Activated CD4-positive, CD25-positive, alpha-beta regulatory T cell treated with anti-CD3 and anti-CD28 coated beads, Interleukin-2, amount 50 U/mL, for 72 hours (primary cell): ENCODE measurements around the gene USP11.
A peak's percentile ranks its signal among the peaks of the same experiment; 100 is the strongest.

Experiments used
- DNase-seq: peaks from one replicate; pipeline ENCODE4 v3.0.0; 2021

Gene USP11

DNA sequence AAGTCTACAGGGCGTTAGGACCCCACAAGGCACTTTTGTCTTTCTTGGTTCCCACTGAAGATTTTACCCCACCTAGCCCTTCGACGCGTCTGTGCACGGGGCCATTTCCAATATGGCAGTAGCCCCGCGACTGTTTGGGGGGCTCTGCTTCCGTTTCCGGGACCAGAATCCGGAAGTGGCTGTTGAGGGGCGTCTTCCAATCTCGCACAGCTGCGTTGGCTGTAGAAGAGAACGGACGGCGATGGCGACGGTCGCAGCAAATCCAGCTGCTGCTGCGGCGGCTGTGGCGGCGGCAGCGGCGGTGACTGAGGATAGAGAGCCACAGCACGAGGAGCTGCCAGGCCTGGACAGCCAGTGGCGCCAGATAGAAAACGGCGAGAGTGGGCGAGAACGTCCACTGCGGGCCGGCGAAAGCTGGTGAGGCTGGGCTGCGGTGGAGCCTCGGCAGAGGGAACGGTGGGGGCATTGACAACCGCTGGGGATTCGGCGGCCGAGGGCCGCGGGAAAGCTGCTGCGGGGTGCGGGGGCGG, at the start of gene USP11:
Gene USP11 (plus strand): TSS at position 207 of the 530 bp plus-strand sequence. CDS start 35 bp downstream, at position 242.
- DNase-seq: no peak

- no peak for DNase-seq
These were observed 48.3 kb upstream of the USP11 start for GRCh38 chrX:47184486-47184885.

DNA sequence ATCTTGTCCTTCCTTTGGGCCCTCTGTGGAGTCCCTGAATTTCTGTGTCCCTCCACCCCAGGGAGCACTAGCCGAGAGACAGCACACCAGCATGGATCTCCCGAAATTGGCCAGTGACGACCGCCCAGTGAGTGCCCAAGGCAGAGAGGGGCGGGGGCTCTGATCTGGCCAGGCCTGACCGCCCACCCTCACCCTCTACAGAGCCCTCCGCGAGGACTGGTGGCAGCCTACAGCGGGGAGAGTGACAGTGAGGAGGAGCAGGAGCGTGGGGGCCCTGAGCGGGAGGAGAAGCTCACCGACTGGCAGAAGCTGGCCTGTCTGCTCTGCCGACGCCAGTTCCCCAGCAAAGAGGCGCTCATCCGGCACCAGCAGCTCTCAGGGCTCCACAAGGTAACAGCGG, 47.6 kb upstream of the USP11 start:
- DNase-seq: no peak

DNA sequence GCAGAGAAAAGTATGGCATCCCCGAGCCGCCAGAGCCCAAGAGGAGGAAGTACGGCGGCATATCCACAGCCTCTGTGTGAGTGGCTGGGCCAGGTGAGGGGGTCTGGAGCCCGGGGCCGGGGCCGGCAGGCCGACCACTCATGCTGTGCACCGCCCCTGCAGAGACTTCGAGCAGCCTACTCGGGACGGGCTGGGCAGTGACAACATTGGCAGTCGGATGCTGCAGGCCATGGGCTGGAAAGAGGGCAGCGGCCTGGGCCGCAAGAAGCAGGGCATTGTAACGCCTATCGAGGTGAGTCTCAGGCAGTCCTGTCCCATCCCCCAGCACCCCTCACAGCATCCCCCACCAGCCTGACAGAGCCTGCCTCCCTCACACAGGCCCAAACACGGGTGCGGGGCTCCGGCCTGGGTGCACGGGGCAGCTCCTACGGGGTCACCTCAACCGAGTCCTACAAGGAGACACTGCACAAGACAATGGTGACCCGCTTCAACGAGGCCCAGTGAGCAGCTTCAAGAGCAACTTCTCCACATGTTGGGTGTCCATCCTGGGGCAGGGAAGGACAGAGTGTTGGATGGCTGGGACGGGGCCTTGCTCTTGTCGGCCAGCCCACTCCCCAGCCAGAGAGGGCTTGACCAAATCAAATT, 46.6 kb upstream of the USP11 start:
- no peak for DNase-seq

GRCh38 chrX:47187106-47187677, 45.6 kb upstream of the USP11 start:
- no peak for DNase-seq

DNA sequence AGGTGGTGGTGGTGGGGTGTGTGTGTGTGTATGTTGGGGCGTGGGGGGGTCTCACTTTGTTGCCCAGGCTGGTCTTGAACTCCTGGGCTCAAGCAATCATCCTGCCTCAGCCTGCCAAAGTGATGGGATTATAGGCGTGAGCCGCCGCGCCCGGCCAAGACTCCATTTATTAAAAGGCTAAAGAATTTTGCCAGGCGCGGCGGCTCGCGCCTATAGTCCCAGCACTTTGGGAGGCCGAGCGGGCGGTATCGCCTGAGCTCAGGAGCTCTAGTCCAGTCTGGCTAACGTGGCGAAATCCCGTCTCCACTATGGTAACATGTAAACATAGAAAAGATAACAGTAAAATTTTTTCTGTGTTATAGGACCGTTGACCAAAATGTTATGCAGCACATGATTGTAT, 42.9 kb upstream of the USP11 start:
- no peak for DNase-seq

- DNase-seq: peak; percentile 77
These were observed 42.2 kb upstream of the USP11 start for GRCh38 chrX:47190445-47191269.

DNA sequence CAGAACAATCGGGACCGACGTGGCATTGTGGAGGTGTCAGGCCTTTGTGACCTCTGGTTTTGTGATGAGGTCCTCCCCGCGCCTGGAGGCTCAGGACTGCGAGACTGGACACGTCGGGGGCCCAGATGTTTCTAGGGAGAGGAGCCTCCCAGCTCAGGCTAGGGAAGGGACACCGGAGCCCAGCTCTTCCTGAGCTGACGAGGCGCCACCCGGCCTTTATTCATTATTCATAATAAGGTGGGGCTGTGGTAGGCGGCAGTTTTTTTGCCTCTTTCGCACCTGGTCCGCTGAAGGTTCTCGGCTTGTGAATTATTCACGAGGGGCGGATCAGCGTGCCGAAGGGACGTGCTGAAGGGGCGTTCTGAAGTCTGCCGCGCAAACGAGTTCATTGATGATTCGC, 41.5 kb upstream of the USP11 start:
- DNase-seq: peak; percentile 34

- no peak for DNase-seq
These were observed 40.9 kb upstream of the USP11 start for GRCh38 chrX:47191806-47192401.

- DNase-seq: peak; percentile 96
These were observed 39.2 kb upstream of the USP11 start, which contains the start of gene UBA1 for GRCh38 chrX:47193475-47194193. Gene UBA1 (plus strand): TSS chrX:47193829. CDS start chrX:47198803, 4,974 bp downstream.

- DNase-seq: no peak
These were observed 38.5 kb upstream of the USP11 start for GRCh38 chrX:47194194-47194787.

GRCh38 chrX:47196098-47196497, 36.7 kb upstream of the USP11 start:
- no peak for DNase-seq

GRCh38 chrX:47197526-47197925, 35.3 kb upstream of the USP11 start:
- DNase-seq: no peak

DNA sequence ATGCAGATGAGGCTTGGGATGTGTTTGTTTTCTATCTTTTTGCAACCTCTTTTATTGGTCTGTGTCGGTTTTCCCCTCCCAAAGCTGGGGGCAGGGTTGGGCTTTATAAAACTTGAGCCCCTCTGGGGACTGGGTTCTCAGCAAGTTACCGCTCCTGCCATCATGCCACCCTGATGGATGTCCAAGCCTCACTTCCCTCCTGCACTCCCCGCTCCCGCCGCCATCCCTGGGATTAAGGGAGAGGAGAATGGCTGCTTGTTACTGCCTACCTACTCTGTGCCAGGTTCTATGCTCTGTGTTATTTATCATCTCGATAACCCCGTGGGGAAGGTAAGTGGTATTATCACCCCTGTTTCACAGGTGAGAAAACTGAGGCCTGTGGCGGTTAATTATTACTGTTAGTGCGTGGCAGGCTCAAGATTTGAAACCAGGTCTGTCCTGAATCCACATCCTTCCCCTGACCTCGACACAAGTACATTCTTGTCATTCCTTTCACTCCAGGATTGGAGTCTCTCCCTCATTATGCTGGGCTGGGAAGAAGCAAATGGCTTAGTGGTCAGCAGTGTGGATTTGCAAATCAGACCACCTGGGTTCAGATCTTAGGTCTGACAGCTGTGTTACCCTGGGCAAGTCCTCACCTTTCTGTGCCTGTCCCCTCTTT, 34.7 kb upstream of the USP11 start:
- DNase-seq: no peak

GRCh38 chrX:47198687-47199080, 34.1 kb upstream of the USP11 start:
- no peak for DNase-seq

GRCh38 chrX:47199286-47199685, 33.5 kb upstream of the USP11 start:
- no peak for DNase-seq

GRCh38 chrX:47200385-47201150, 32.2 kb upstream of the USP11 start:
- no peak for DNase-seq

GRCh38 chrX:47201345-47201944, 31.4 kb upstream of the USP11 start:
- no peak for DNase-seq

- DNase-seq: no peak
These were observed 30.5 kb upstream of the USP11 start for GRCh38 chrX:47202316-47202715.

DNA sequence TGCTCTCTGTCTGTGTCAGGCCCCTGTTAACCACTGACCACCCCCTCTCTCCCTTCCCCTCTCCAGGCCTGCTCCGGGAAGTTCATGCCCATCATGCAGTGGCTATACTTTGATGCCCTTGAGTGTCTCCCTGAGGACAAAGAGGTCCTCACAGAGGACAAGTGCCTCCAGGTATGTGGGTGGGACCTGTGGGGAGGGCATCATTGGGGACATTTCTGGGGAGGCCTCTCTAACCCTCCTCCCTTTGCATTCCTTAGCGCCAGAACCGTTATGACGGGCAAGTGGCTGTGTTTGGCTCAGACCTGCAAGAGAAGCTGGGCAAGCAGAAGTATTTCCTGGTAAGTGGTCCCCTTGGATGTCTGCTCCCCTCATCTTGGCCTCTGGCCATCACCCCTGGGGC, 29.9 kb upstream of the USP11 start:
- DNase-seq: no peak
